Caco-2 (cell line): Measurements from ENCODE around the gene SH3GL2. TPM values are rescaled to one million over a fixed set of nuclear protein-coding genes. Genes with fewer than 3 reads are reported as not detected.

Source experiments
- BruUV-seq: library from RNA; stranded (reverse); fragments of 400-500 nt; replicated peaks from 2 replicates; lab custom pipeline; 2021; lab: Mats Ljungman, UMichigan
- CTCF ChIA-PET: fragments of 300-600 bp; sonication (Branson Sonifier 250); formaldehyde crosslinking; loops from one replicate; lab custom pipeline; 2022; ENCODE audit warnings: antibody characterized with exemption; lab: Charles Lee
- POLR2A ChIA-PET: fragments of 300-600 bp; sonication (Branson Sonifier 250); formaldehyde crosslinking; loops from one replicate; lab custom pipeline; 2022; ENCODE audit warnings: antibody characterized with exemption; lab: Charles Lee
- DNase-seq, 2 experiments: peaks; one replicate each; pipeline versions ENCODE4 v3.0.0 to v3.0.0-alpha.2; 2020 to 2022
- H3K27me3 ChIP-seq: replicated peaks from 2 replicates; pipeline ENCODE4 v1.6.0; 2011; ENCODE audit warnings: low read length; ENCODE audit not compliant: control insufficient read depth, insufficient read depth
- H3K36me3 ChIP-seq: 2 replicates; pipeline ENCODE4 v1.5.1; 2011; ENCODE audit warnings: low read length; ENCODE audit not compliant: control insufficient read depth, insufficient read depth
- H3K4me1 ChIP-seq: fragments of 250-450 bp; sonication (Bioruptor Pico); 2 replicates; pipeline ENCODE4 v1.5.1; 2020; ENCODE audit warnings: mild to moderate bottlenecking
- H3K4me3 ChIP-seq: 2 replicates; pipeline ENCODE4 v1.5.1; 2011; ENCODE audit warnings: low read depth, mild to moderate bottlenecking, control low read depth, low read length
- H3K9me3 ChIP-seq: fragments of 250-450 bp; sonication (Bioruptor Pico); 2 replicates; pipeline ENCODE4 v1.5.1; 2020; ENCODE audit warnings: mild to moderate bottlenecking, moderate library complexity
- H3K27ac Mint-ChIP-seq: one replicate; pipeline ENCODE4 v1.8.0; 2022; ENCODE audit warnings: mixed read lengths; ENCODE audit not compliant: unreplicated experiment
- H3K27me3 Mint-ChIP-seq: one replicate; pipeline ENCODE4 v1.8.0; 2022; ENCODE audit warnings: mixed read lengths; ENCODE audit not compliant: insufficient read depth, unreplicated experiment
- H3K36me3 Mint-ChIP-seq: one replicate; pipeline ENCODE4 v1.8.0; 2022; ENCODE audit warnings: mild to moderate bottlenecking, mixed read lengths; ENCODE audit not compliant: insufficient read depth, unreplicated experiment
- H3K4me1 Mint-ChIP-seq: one replicate; pipeline ENCODE4 v1.8.0; 2022; ENCODE audit warnings: low read depth, mixed read lengths; ENCODE audit not compliant: unreplicated experiment
- H3K4me3 Mint-ChIP-seq: one replicate; pipeline ENCODE4 v1.8.0; 2022; ENCODE audit warnings: mild to moderate bottlenecking, moderate library complexity, mixed read lengths; ENCODE audit not compliant: unreplicated experiment
- H3K9me3 Mint-ChIP-seq: one replicate; pipeline ENCODE4 v1.8.0; 2022; ENCODE audit warnings: mixed read lengths; ENCODE audit not compliant: unreplicated experiment
- CTCF ChIP-seq, 2 experiments: fragments of 200-600 bp in 1 of 2; IDR thresholded peaks; 1 replicate in 1 of 2; 2 replicates in 1 of 2; pipeline versions ENCODE4 v1.5.1 to v1.8.0; 2011 to 2022; ENCODE audit warnings: antibody characterized with exemption in 1 of 2, control low read depth in 1 of 2, inconsistent platforms in 1 of 2, low read depth in 1 of 2, low read length in 1 of 2, mild to moderate bottlenecking in 1 of 2, moderate library complexity in 1 of 2; ENCODE audit not compliant: insufficient read depth in 1 of 2, severe bottlenecking in 1 of 2, unreplicated experiment in 1 of 2
- intact Hi-C: fragments of 100-400 bp; cut with micrococcal nuclease; formaldehyde crosslinking; loops from one replicate; pipeline ENCODE4 v1.10.0; 2022; ENCODE audit not compliant: unreplicated experiment
- total RNA-seq: library from RNA; stranded (reverse); gene quantifications from 2 replicates; pipeline ENCODE4 v1.2.3, GENCODE V29; 2022

SH3GL2 gene
- total RNA-seq, 1 experiment from 2014 or later, result not detected

GRCh38 chr9:17807613-17808282 is 228.9 kb downstream of the SH3GL2 start:
- no peak for TF ChIP-seq CTCF (IDR thresholded peaks at IDR 0.05; ENCODE audit: insufficient read depth in 1 of 2, low read depth in 1 of 2, low read length in 1 of 2, severe bottlenecking in 1 of 2, unreplicated experiment in 1 of 2)
- BruUV-seq, result no TSS peak
- no peaks in the 10 kb centered on the region for H3K27me3 ChIP-seq
- H3K36me3 ChIP-seq, result no peaks in the 10 kb centered on the region
- H3K4me3 Mint-ChIP-seq, result no peak overlapping the region
- intact Hi-C loops, result no loop called here
- no peak for DNase-seq
- H3K4me1 Mint-ChIP-seq, result no peaks in the 10 kb centered on the region
- ChIA-PET POLR2A (no interaction called here), CTCF (no interaction called here)
- peaks cover 6% of the 10 kb centered on the region for H3K27me3 Mint-ChIP-seq
- no peak overlapping the region for H3K4me3 ChIP-seq
- no peaks in the 10 kb centered on the region for H3K9me3 Mint-ChIP-seq
- no peaks in the 10 kb centered on the region for H3K4me1 ChIP-seq
- no peak overlapping the region for H3K27ac Mint-ChIP-seq
- H3K9me3 ChIP-seq, result no peaks in the 10 kb centered on the region
- H3K36me3 Mint-ChIP-seq, result no peaks in the 10 kb centered on the region

- H3K27ac Mint-ChIP-seq, result no peak overlapping the region
- POLR2A ChIA-PET, result no interaction called here
- no peaks in the 10 kb centered on the region for H3K4me1 ChIP-seq
- no peaks in the 10 kb centered on the region for H3K27me3 ChIP-seq
- H3K4me3 Mint-ChIP-seq, result no peak overlapping the region
- H3K36me3 Mint-ChIP-seq, result no peaks in the 10 kb centered on the region
- TF ChIP-seq CTCF (IDR thresholded peaks at IDR 0.05; ENCODE audit: insufficient read depth in 1 of 2, low read depth in 1 of 2, low read length in 1 of 2, severe bottlenecking in 1 of 2, unreplicated experiment in 1 of 2), result no peak
- H3K9me3 ChIP-seq, result no peaks in the 10 kb centered on the region
- BruUV-seq, result no TSS peak
- intact Hi-C loops, result loop anchor here (5.0 kb wide), 1 partner anchor 332 kb away; no protein-coding TSS in a partner anchor
- CTCF ChIA-PET, result interaction anchor here (1.1 to 2.0 kb wide), 5 partner anchors 16 to 403 kb away, joined by 3 to 24 read pairs (median 11); no protein-coding TSS in a partner anchor
- H3K36me3 ChIP-seq, result no peaks in the 10 kb centered on the region
- no peak for DNase-seq
- H3K4me3 ChIP-seq, result no peak overlapping the region
- H3K4me1 Mint-ChIP-seq, result no peaks in the 10 kb centered on the region
- peaks cover 13% of the 10 kb centered on the region for H3K27me3 Mint-ChIP-seq
- no peaks in the 10 kb centered on the region for H3K9me3 Mint-ChIP-seq
Observed at GRCh38 chr9:17810317-17810716, 231.5 kb downstream of the SH3GL2 start.

- no peaks in the 10 kb centered on the region for H3K4me1 Mint-ChIP-seq
- intact Hi-C loops, result loop anchor here (1.0 to 5.0 kb wide), 4 partner anchors 27 to 402 kb away; no protein-coding TSS in a partner anchor
- no peak overlapping the region for H3K4me3 ChIP-seq
- no peaks in the 10 kb centered on the region for H3K36me3 Mint-ChIP-seq
- POLR2A ChIA-PET, result no interaction called here
- TF ChIP-seq CTCF (IDR thresholded peaks at IDR 0.05; ENCODE audit: insufficient read depth in 1 of 2, low read depth in 1 of 2, low read length in 1 of 2, severe bottlenecking in 1 of 2, unreplicated experiment in 1 of 2), result peak; percentile 58 to 66
- no peaks in the 10 kb centered on the region for H3K4me1 ChIP-seq
- no peak overlapping the region for H3K4me3 Mint-ChIP-seq
- DNase-seq, result peak in 1 of 2 experiments; percentile 36
- no peaks in the 10 kb centered on the region for H3K9me3 ChIP-seq
- H3K27me3 Mint-ChIP-seq, result peaks cover 13% of the 10 kb centered on the region
- CTCF ChIA-PET, result interaction anchor here (0.6 to 2.0 kb wide), 10 partner anchors 9 to 632 kb away, joined by 3 to 24 read pairs (median 5); no protein-coding TSS in a partner anchor
- no peaks in the 10 kb centered on the region for H3K36me3 ChIP-seq
- no peak overlapping the region for H3K27ac Mint-ChIP-seq
- no peaks in the 10 kb centered on the region for H3K27me3 ChIP-seq
- no TSS peak for BruUV-seq
- H3K9me3 Mint-ChIP-seq, result no peaks in the 10 kb centered on the region
Observed at GRCh38 chr9:17810728-17811571, 232.1 kb downstream of the SH3GL2 start.
